Left ventricle myocardium inferior (tissue), 1 donor: ENCODE results near the gene ALDH1A1. TPM values are rescaled to one million over a fixed set of nuclear protein-coding genes. Genes with fewer than 3 reads are reported as not detected.

Experiments
- DNase-seq: peaks from one replicate; pipeline ENCODE4 v3.0.0-alpha.2; 2020
- H3K27ac ChIP-seq: fragments of 200-600 bp; replicated peaks from 2 replicates; pipeline ENCODE4 v1.8.0; 2021
- H3K27me3 ChIP-seq: fragments of 200-600 bp; 2 replicates; pipeline ENCODE4 v1.8.0; 2021; ENCODE audit warnings: low read depth
- H3K36me3 ChIP-seq: fragments of 200-600 bp; 2 replicates; pipeline ENCODE4 v1.8.0; 2021
- H3K4me1 ChIP-seq: fragments of 200-600 bp; 2 replicates; pipeline ENCODE4 v1.8.0; 2021
- H3K4me3 ChIP-seq: fragments of 200-600 bp; 2 replicates; pipeline ENCODE4 v1.8.0; 2021; ENCODE audit warnings: mild to moderate bottlenecking, moderate library complexity
- H3K9me3 ChIP-seq: fragments of 200-600 bp; replicated peaks from 2 replicates; pipeline ENCODE4 v1.8.0; 2021
- intact Hi-C: fragments of 100-400 bp; cut with micrococcal nuclease; formaldehyde crosslinking; loops from one replicate; pipeline ENCODE4 v1.11.0; 2022
- total RNA-seq: library from RNA; stranded (reverse); fragmentation: NEBNext Ultra II Directional; extraction: Animal tissue kit (Norgen Biotek cat#: 25700); gene quantifications from one replicate; pipeline ENCODE4 v1.2.1, GENCODE V29; 2021
- TF ChIP-seq, protein P1 (sequence below): fragments of 200-600 bp; IDR thresholded peaks from 2 replicates; pipeline ENCODE4 v1.8.0; 2021; ENCODE audit warnings: antibody characterized with exemption, mild to moderate bottlenecking, borderline replicate concordance
- donor health status: DM: no; HTN: yes; CAD: no; lungs with severe emphysema.

Gene ALDH1A1
- total RNA-seq, 1 donor from 2014 or later = 20.7 TPM

DNA sequence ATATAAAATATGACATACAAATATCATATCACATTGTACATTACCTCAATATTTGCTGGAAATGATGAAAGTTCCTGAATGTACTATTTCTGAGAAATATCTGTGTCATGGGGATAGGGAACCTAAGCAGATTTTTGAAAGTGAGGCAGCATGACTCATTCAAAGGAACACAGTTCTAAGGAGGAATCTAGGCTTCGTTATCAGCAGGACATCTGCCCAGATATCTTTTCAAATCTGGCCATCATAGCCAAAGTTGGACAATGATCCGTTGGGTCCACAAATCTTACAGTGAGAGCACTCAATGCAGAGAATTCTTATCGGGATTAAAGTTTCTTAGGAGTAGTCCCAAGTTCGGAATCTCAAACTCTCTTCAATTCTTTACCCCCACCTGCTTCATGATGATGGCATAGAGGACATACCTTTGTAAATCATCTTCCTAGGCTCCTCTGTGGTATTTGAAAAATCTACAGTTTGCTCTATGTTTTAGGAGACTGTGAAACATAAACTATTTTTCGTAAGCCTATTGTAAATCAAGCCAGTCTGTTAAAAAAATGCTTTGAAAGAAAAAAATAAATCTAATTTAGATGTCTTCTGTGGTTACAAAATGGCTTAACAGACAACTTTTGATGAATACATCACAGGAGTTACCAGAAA lies 29.4 kb upstream of the ALDH1A1 start:
- Histone ChIP-seq H3K4me1 (peaks cover 6% of the 10 kb centered on the region), H3K36me3 (no peaks in the 10 kb centered on the region), H3K27ac (no peak overlapping the region), H3K9me3 (no peaks in the 10 kb centered on the region), H3K27me3 (no peaks in the 10 kb centered on the region), H3K4me3 (no peak overlapping the region)
- TF ChIP-seq, protein P1, sequence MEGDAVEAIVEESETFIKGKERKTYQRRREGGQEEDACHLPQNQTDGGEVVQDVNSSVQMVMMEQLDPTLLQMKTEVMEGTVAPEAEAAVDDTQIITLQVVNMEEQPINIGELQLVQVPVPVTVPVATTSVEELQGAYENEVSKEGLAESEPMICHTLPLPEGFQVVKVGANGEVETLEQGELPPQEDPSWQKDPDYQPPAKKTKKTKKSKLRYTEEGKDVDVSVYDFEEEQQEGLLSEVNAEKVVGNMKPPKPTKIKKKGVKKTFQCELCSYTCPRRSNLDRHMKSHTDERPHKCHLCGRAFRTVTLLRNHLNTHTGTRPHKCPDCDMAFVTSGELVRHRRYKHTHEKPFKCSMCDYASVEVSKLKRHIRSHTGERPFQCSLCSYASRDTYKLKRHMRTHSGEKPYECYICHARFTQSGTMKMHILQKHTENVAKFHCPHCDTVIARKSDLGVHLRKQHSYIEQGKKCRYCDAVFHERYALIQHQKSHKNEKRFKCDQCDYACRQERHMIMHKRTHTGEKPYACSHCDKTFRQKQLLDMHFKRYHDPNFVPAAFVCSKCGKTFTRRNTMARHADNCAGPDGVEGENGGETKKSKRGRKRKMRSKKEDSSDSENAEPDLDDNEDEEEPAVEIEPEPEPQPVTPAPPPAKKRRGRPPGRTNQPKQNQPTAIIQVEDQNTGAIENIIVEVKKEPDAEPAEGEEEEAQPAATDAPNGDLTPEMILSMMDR = no peak
- DNase-seq = no peak
- intact Hi-C loops = no loop called here

GRCh38 chr9:72981433-72981832 lies 28.6 kb upstream of the ALDH1A1 start:
- no peaks in the 10 kb centered on the region for H3K9me3 ChIP-seq
- H3K4me3 ChIP-seq = no peak overlapping the region
- TF ChIP-seq, protein P1 = no peak
- intact Hi-C loops = no loop called here
- H3K27ac ChIP-seq = no peak overlapping the region
- H3K4me1 ChIP-seq = peaks cover 6% of the 10 kb centered on the region
- no peaks in the 10 kb centered on the region for H3K36me3 ChIP-seq
- no peak for DNase-seq
- H3K27me3 ChIP-seq = no peaks in the 10 kb centered on the region

GRCh38 chr9:72980600-72981265 lies 27.9 kb upstream of the ALDH1A1 start:
- H3K27ac ChIP-seq = no peak overlapping the region
- H3K4me3 ChIP-seq = no peak overlapping the region
- peaks cover 6% of the 10 kb centered on the region for H3K4me1 ChIP-seq
- TF ChIP-seq, protein P1 = no peak
- no peak for DNase-seq
- no peaks in the 10 kb centered on the region for H3K36me3 ChIP-seq
- H3K27me3 ChIP-seq = no peaks in the 10 kb centered on the region
- intact Hi-C loops = no loop called here
- no peaks in the 10 kb centered on the region for H3K9me3 ChIP-seq

DNA sequence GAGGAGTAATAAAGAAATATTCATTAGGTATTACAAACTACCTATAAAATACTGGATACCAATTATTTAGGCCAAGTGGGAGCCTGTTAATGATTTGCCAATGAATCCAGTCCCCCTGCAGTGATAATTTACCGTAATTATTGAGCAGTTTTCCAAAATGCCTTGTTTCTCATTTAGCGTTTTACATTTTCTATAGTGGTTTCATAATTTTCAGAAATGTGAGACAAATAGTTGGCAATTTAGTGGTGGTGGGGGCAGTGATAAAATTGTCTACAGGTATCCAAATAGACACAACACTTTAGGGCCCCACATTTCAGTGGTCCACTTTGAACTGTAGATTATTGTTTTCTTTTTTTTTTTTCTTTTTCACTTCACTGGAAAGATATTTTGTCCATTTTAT lies 27.3 kb upstream of the ALDH1A1 start:
- no peaks in the 10 kb centered on the region for H3K27me3 ChIP-seq
- intact Hi-C loops = no loop called here
- TF ChIP-seq, protein P1 = no peak
- H3K36me3 ChIP-seq = no peaks in the 10 kb centered on the region
- DNase-seq = no peak
- no peak overlapping the region for H3K4me3 ChIP-seq
- peaks cover 6% of the 10 kb centered on the region for H3K4me1 ChIP-seq
- H3K27ac ChIP-seq = no peak overlapping the region
- no peaks in the 10 kb centered on the region for H3K9me3 ChIP-seq

- Histone ChIP-seq H3K36me3 (no peaks in the 10 kb centered on the region), H3K9me3 (no peaks in the 10 kb centered on the region), H3K4me3 (no peak overlapping the region), H3K4me1 (peaks cover 3% of the 10 kb centered on the region), H3K27ac (no peak overlapping the region), H3K27me3 (no peaks in the 10 kb centered on the region)
- DNase-seq = no peak
- TF ChIP-seq, protein P1 = no peak
- intact Hi-C loops = no loop called here
Observed at GRCh38 chr9:72979405-72980100, 26.7 kb upstream of the ALDH1A1 start.
